Subcutaneous abdominal adipose tissue (tissue), 5 donors: ENCODE measurements around the gene SIPA1L3.

Experiments used
- H3K27ac ChIP-seq: one replicate; pipeline ENCODE4 v1.7.0; 2013; ENCODE audit warnings: low read depth, mild to moderate bottlenecking, inconsistent platforms, low read length, moderate library complexity
- H3K27me3 ChIP-seq, 5 donors: one replicate each; pipeline ENCODE4 v1.7.0; 2013; ENCODE audit warnings: low read length in 5 of 5, inconsistent platforms in 1 of 5; ENCODE audit not compliant: control insufficient read depth in 5 of 5, insufficient read depth in 4 of 5
- H3K36me3 ChIP-seq, 5 donors: one replicate each; pipeline ENCODE4 v1.7.0; 2013; ENCODE audit warnings: low read length in 5 of 5; ENCODE audit not compliant: control insufficient read depth in 5 of 5, insufficient read depth in 5 of 5
- H3K4me1 ChIP-seq, 5 donors: one replicate each; pipeline ENCODE4 v1.7.0; 2013; ENCODE audit warnings: low read length in 5 of 5, mild to moderate bottlenecking in 3 of 5, moderate library complexity in 1 of 5; ENCODE audit not compliant: control insufficient read depth in 5 of 5, insufficient read depth in 5 of 5
- H3K4me3 ChIP-seq, 5 donors: one replicate each; pipeline ENCODE4 v1.7.0; 2013; ENCODE audit warnings: low read length in 5 of 5, low read depth in 1 of 5
- H3K9ac ChIP-seq, 5 donors: one replicate each; pipeline ENCODE4 v1.7.0; 2013; ENCODE audit warnings: low read length in 5 of 5, mild to moderate bottlenecking in 4 of 5, moderate library complexity in 3 of 5
- H3K9me3 ChIP-seq, 5 donors: one replicate each; pipeline ENCODE4 v1.7.0; 2013; ENCODE audit warnings: low read length in 5 of 5; ENCODE audit not compliant: control insufficient read depth in 5 of 5
- donor health status: healthy.
- donor health status: healthy.
- donor health status: healthy.
- donor health status: healthy.
- donor health status: healthy.

SIPA1L3 gene

DNA sequence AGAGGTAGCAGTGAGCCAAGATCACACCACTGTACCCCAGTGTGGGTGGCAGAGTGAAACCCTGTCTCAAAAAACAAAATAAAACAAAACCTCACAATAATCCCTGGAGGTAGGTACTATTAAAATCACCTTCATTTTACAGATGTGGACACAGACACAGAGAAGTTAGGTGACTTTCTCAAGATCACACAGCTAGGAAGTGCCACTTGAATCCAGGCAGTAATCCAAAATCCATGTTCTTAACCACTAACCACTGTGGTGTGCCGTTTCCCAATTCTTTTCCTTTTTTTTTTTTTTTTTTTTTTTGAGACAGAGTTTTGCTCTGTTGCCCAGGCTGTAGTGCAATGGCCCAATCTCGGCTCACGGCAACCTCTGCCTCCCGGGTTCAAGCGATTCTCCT is 340.1 kb downstream of the SIPA1L3 start:
- Histone ChIP-seq H3K9ac (no peak overlapping the region), H3K9me3 (no peaks in the 10 kb centered on the region), H3K4me1 (peaks cover 0 to 52% (median 38%) of the 10 kb centered on the region in 5 donors), H3K27me3 (no peaks in the 10 kb centered on the region), H3K27ac (peak overlapping the region; percentile 9), H3K36me3 (no peaks in the 10 kb centered on the region), H3K4me3 (no peak overlapping the region)

DNA sequence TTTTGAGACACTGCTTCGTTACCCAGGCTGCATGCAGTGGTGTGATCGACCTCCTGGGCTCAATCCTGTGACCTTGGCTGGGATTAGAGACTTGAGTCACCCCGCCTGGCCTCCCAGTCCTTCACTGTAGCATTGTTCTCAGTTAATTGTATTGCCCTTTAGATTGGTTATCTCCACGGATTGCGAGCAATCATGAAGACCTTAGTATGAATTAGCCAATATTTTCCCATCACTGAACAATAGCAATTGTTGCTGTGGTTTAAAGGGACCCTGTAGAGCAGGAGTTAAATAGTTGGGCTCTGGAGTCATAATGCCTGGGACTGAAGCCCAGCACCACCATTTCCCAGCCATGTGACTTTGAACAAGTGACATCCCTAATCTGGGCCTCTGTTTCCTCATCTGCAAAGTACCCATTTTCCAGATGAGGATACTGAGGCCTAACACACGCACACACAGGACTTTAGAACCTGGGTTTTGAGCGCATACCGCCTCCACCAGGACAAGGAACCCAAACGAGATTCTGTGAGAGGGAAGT is 340.8 kb downstream of the SIPA1L3 start:
- H3K9me3 ChIP-seq: no peaks in the 10 kb centered on the region
- peaks cover 4 to 59% (median 44%) of the 10 kb centered on the region in 5 donors for H3K4me1 ChIP-seq
- H3K36me3 ChIP-seq: no peaks in the 10 kb centered on the region
- H3K9ac ChIP-seq: no peak overlapping the region
- no peak overlapping the region for H3K27ac ChIP-seq
- H3K27me3 ChIP-seq: no peaks in the 10 kb centered on the region
- no peak overlapping the region for H3K4me3 ChIP-seq

DNA sequence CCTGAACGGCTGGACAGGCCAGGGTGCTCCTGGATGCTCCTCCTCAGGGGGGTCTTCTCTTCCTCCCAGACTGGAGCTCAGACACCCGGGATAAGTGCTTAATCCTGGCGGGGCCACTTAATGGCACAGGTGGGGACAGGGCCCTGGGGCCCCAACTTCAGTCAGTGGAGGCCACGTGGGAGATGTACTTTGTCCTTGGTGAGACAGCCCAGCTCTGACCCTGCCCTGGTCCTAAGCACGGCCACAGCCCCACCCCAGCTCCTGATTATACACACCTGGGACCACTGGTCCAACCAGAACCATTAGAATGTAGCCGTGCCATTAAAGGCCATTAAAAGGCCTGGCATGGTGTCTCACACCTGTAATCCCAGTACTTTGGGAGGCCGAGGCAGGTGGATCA is 341.4 kb downstream of the SIPA1L3 start:
- Histone ChIP-seq H3K4me1 (peaks cover 4 to 65% (median 51%) of the 10 kb centered on the region in 5 donors), H3K27me3 (no peaks in the 10 kb centered on the region), H3K9ac (no peak overlapping the region), H3K4me3 (no peak overlapping the region), H3K36me3 (no peaks in the 10 kb centered on the region), H3K27ac (no peak overlapping the region), H3K9me3 (no peaks in the 10 kb centered on the region)

DNA sequence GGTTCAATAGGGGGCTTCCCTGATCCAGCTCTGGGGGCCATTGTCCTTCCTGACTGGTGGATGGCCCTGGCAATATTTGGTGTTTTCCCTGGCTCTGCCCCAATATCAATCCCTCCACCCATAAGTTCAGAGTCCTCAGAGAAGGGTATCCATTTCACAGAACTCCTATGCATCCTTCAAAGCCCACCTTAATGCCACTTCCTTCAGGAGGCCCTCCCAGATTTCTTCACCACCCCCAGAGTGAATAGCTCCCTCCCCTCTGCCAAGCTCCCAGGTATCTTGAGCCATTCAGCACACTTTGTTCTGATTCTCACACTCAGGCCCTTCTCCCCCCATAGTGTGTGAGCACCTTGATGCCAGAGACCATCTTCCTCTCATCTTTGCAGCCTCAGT is 343.4 kb downstream of the SIPA1L3 start:
- no peaks in the 10 kb centered on the region for H3K9me3 ChIP-seq
- no peak overlapping the region for H3K9ac ChIP-seq
- H3K36me3 ChIP-seq: peaks cover 0 to 2% (median 0%) of the 10 kb centered on the region in 5 donors
- H3K27ac ChIP-seq: peak overlapping the region; percentile 96
- no peak overlapping the region for H3K4me3 ChIP-seq
- H3K27me3 ChIP-seq: no peaks in the 10 kb centered on the region
- H3K4me1 ChIP-seq: peaks cover 7 to 71% (median 56%) of the 10 kb centered on the region in 5 donors

DNA sequence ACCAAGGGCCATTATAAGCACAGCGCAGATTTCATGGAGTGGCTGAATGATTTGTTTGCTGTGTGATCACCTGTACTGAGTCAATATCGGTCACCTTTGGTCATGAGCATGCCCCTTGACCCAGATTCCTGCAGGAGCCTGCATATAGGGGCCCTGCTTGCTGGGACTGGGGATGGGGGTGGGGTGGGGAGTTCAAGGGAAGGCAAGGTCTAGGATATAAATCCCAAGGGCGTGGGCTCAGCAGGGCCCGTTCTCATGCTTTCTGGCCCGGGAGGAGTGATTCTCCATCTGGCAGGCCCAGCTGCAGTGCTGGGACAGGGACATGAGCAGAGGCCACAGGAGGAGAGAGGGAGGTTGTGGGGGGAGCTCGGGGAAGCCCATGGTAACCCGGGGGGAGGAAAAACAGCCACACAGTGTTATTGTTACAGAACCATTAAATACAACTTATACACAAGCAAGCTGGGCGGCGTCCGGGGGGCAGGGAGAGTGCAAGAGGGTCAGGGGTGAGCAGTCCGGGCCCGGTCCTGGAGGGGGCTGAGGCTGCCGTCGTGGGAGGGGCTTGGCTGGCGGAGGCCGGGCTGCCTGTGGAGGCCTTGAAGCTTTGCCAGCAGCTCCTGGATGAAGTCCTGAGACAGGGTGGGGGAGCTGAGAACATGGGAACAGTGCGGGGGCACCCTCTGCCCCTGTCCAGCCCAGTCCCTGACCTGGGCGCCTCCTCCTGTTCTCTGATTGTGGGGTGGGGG is 344.0 kb downstream of the SIPA1L3 start:
- H3K9ac ChIP-seq: peak overlapping the region in 3 of 5 donors; percentile 41 to 47 (median 46)
- no peaks in the 10 kb centered on the region for H3K27me3 ChIP-seq
- H3K9me3 ChIP-seq: no peaks in the 10 kb centered on the region
- H3K36me3 ChIP-seq: peaks cover 0 to 2% (median 0%) of the 10 kb centered on the region in 5 donors
- peak overlapping the region; percentile 96 for H3K27ac ChIP-seq
- H3K4me1 ChIP-seq: peaks cover 7 to 71% (median 52%) of the 10 kb centered on the region in 5 donors
- peak overlapping the region in 4 of 5 donors; percentile 25 to 55 (median 40) for H3K4me3 ChIP-seq

GRCh38 chr19:38251564-38252051 is 344.6 kb downstream of the SIPA1L3 start:
- Histone ChIP-seq H3K9me3 (no peaks in the 10 kb centered on the region), H3K4me3 (peak overlapping the region; percentile 23 to 55 (median 28)), H3K4me1 (peaks cover 7 to 73% (median 52%) of the 10 kb centered on the region in 5 donors)

GRCh38 chr19:38252385-38252784 is 345.4 kb downstream of the SIPA1L3 start:
- H3K27ac ChIP-seq: peak overlapping the region; percentile 96
- H3K9ac ChIP-seq: peak overlapping the region; percentile 3 to 93 (median 55)
- H3K4me3 ChIP-seq: peak overlapping the region in 4 of 5 donors; percentile 44 to 55 (median 47)
- no peaks in the 10 kb centered on the region for H3K9me3 ChIP-seq
- H3K27me3 ChIP-seq: no peaks in the 10 kb centered on the region
- peaks cover 7 to 69% (median 51%) of the 10 kb centered on the region in 5 donors for H3K4me1 ChIP-seq
- peaks cover 0 to 2% (median 0%) of the 10 kb centered on the region in 5 donors for H3K36me3 ChIP-seq

More at GRCh38 chr19:38251564-38252051, 344.6 kb downstream of the SIPA1L3 start:
- H3K9ac ChIP-seq: peak overlapping the region in 3 of 5 donors; percentile 41 to 52 (median 46)
- no peaks in the 10 kb centered on the region for H3K27me3 ChIP-seq
- peak overlapping the region; percentile 96 for H3K27ac ChIP-seq
- H3K36me3 ChIP-seq: peaks cover 0 to 2% (median 0%) of the 10 kb centered on the region in 5 donors

DNA sequence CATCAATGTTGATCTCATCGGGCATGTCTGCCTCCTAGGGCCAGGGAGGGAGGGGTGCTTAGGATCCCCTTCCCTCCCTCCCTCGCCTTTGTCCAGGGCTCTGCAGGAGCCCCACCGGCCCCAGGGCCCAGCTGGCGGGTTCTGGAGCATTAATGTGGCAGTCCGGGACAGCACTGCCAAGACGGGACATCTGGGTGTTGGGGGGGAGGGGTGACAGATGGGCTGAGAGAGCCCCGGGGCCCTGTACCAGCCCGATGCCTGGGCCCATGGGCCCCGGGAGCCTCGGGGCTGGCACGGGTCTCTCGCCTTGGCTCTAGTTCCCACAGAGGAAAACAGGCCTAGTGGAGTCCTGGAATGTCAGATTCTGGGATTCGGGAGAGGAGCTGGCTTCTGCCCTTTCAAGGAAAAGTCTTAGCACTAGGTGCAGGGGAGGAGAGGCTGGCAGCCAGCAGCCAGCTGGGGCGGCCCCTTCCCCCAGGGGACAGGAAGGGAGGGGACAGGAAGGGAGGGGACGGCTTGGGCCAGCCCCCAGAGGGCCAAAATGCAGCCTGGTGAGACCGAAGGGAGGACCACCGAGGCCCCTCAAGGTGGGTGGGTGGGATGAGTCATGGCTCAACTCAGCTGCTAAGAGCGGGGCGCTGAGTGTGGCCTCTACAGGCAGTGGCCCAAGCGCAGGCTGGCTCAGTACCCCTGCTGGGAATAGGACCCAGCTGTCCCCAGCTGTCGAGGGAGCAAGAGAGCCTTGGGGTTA is 346.1 kb downstream of the SIPA1L3 start:
- Histone ChIP-seq H3K4me1 (peaks cover 7 to 64% (median 47%) of the 10 kb centered on the region in 5 donors), H3K9ac (peak overlapping the region; percentile 21 to 93 (median 55)), H3K27me3 (no peaks in the 10 kb centered on the region), H3K36me3 (peaks cover 0 to 2% (median 0%) of the 10 kb centered on the region in 5 donors), H3K27ac (peak overlapping the region; percentile 96), H3K9me3 (no peaks in the 10 kb centered on the region), H3K4me3 (peak overlapping the region in 4 of 5 donors; percentile 44 to 55 (median 47))

- H3K4me3 ChIP-seq: peak overlapping the region in 3 of 5 donors; percentile 44 to 55 (median 46)
Measured at GRCh38 chr19:38253788-38254187, 346.8 kb downstream of the SIPA1L3 start.

More at GRCh38 chr19:38253788-38254187, 346.8 kb downstream of the SIPA1L3 start:
- Histone ChIP-seq H3K36me3 (peaks cover 0 to 2% (median 0%) of the 10 kb centered on the region in 5 donors), H3K4me1 (peaks cover 7 to 64% (median 47%) of the 10 kb centered on the region in 5 donors), H3K9me3 (no peaks in the 10 kb centered on the region), H3K27me3 (no peaks in the 10 kb centered on the region), H3K27ac (peak overlapping the region; percentile 96), H3K9ac (peak overlapping the region in 3 of 5 donors; percentile 21 to 65 (median 45))
